Measurements from ENCODE around the gene DENND5A. TPM values are rescaled to one million over a fixed set of nuclear protein-coding genes. Genes with fewer than 3 reads are reported as not detected.

The DENND5A gene
- total and polyA plus RNA-seq, 2 of the 8 experiments (the other 6 are each of a cell fraction or from before 2014, with no cell fraction given): 65.7 to 139 TPM

DNA sequence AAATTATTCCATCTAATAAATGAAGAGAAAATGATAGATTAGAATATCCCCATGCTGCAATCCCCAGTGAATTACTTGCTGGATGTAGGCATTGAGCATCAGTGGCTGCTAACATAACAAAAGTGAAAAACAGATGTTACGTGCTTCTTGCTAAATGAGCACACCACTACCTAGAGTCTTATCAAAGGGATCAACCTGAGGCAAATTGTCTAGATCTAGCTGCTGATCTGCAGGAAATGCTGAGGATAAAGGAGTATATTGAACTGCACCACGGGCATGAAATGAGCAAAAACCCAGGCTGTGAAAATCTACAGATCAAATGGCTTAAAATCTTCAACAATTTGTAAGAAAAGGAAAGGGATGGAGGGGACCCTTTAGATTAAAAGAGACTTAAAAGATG is 128.4 kb downstream of the DENND5A start (continued):
- TF ChIP-seq, protein P1, sequence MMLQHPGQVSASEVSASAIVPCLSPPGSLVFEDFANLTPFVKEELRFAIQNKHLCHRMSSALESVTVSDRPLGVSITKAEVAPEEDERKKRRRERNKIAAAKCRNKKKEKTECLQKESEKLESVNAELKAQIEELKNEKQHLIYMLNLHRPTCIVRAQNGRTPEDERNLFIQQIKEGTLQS (IDR thresholded peaks at IDR 0.05; ENCODE audit: insufficient read depth, low read depth, low read length): no peak
- TF ChIP-seq HDAC6 (IDR thresholded peaks at IDR 0.05; ENCODE audit: low read depth, low read length) (no peak), TCF12 (IDR thresholded peaks at IDR 0.05; ENCODE audit: low read depth, low read length) (no peak), SRF (IDR thresholded peaks at IDR 0.05; ENCODE audit: low read depth, low read length) (no peak), KDM4A (IDR thresholded peaks at IDR 0.05; ENCODE audit: low read depth, low read length, severe bottlenecking) (no peak), TEAD4 (IDR thresholded peaks at IDR 0.05; ENCODE audit: low read depth, low read length) (no peak), TBP (IDR thresholded peaks at IDR 0.05; ENCODE audit: low read depth, low read length) (no peak), BCL11A (IDR thresholded peaks at IDR 0.05; ENCODE audit: low read depth in 2 of 2, low read length in 2 of 2) (no peak), CEBPB (IDR thresholded peaks at IDR 0.05; ENCODE audit: low read depth, low read length) (no peak)
- TF ChIP-seq, protein P2, sequence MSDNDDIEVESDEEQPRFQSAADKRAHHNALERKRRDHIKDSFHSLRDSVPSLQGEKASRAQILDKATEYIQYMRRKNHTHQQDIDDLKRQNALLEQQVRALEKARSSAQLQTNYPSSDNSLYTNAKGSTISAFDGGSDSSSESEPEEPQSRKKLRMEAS (IDR thresholded peaks at IDR 0.05): no peak

All from H1 (cell line).